Measurements from ENCODE around the gene GNPAT. TPM values are rescaled to one million over a fixed set of nuclear protein-coding genes. Genes with fewer than 3 reads are reported as not detected.

Gene GNPAT
- total and polyA plus RNA-seq, 2 of the 8 experiments (the other 6 are each of a cell fraction or from before 2014, with no cell fraction given), result 22.9 to 47.4 TPM

DNA sequence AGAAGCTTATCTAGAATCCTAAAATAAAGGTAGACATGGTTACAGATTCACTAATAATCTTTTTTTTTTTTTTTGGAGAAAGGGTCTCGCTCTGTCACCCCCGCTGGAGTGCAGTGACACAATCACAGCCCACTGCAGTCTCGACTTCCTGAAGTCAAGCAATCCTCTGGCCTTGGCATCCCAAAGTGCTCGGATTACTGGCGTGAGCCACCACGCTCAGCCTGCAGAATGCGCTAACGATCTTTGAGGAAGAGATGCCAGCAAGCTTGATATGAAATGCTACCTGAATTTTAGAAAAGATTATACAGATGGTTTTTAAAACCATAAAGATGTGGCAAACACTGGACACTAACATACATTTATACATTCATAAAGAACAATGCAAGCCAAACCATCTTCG lies 4.1 kb upstream of the GNPAT start:
- peaks cover 7% of the 10 kb centered on the region for H3K23me2 ChIP-seq (ENCODE audit: low read depth, low read length)
- H3K79me2 ChIP-seq (ENCODE audit: control insufficient read depth in 1 of 2, insufficient read depth in 2 of 2, low read length in 2 of 2), result peaks cover 0 to 1% of the 10 kb centered on the region in 2 experiments; a peak in 1 of 4 replicates

More for the DNA sequence above, 4.1 kb upstream of the GNPAT start:
- no peak overlapping the region for H4K8ac ChIP-seq (ENCODE audit: extremely low read depth, insufficient read depth, low read length)
- DNase-seq (ENCODE audit: low read depth in 1 of 2, low spot score in 2 of 2), result no peak
- H3K56ac ChIP-seq (replicated peaks; ENCODE audit: insufficient read length, low read depth, low read length), result no peak overlapping the region
- H3K4me1 ChIP-seq (replicated peaks in 1 of 4; ENCODE audit: control insufficient read depth in 3 of 4, insufficient read depth in 4 of 4, low read length in 3 of 4), result no peaks in the 10 kb centered on the region
- no peak overlapping the region for H3K27ac ChIP-seq (ENCODE audit: low read depth, low read length)
- no peak overlapping the region for H2BK12ac ChIP-seq (ENCODE audit: low read depth, low read length)
- no peak overlapping the region for H3K4me2 ChIP-seq (ENCODE audit: insufficient read depth in 1 of 2, low read depth in 2 of 2, low read length in 2 of 2)
- H2BK15ac ChIP-seq (ENCODE audit: low read length), result no peak overlapping the region
- no peak overlapping the region for H2AK5ac ChIP-seq (ENCODE audit: low read depth, low read length)
- H3K36me3 ChIP-seq (ENCODE audit: control insufficient read depth in 2 of 4, insufficient read depth in 4 of 4, low read length in 3 of 4), result peaks cover 5 to 12% (median 8%) of the 10 kb centered on the region in 4 experiments; a peak in 5 of 8 replicates
- H3K79me1 ChIP-seq (ENCODE audit: low read depth, low read length), result no peaks in the 10 kb centered on the region
- POLR2A ChIA-PET (ENCODE audit: partially characterized antibody), result interaction anchor here (0.6 kb wide), 2 partner anchors 165 to 529 kb away, joined by 3 read pairs; no protein-coding TSS in a partner anchor
- H2BK120ac ChIP-seq (replicated peaks; ENCODE audit: low read depth, low read length), result no peak overlapping the region
- no peak overlapping the region for H2BK20ac ChIP-seq (ENCODE audit: low read length)
- no peak overlapping the region for H3K4ac ChIP-seq (replicated peaks; ENCODE audit: insufficient read length, low read depth, low read length)
- no peak overlapping the region for H3K23ac ChIP-seq (ENCODE audit: insufficient read length)
- 89% methylated on average over 9 of the region's 9 CpGs; no CpG with 5 or more reads in 1 of the 2 experiments for WGBS, 2 experiments (ENCODE audit: extremely low coverage in 1 of 2, insufficient coverage in 1 of 2, insufficient read length in 1 of 2, insufficient replicate concordance in 2 of 2, low coverage in 1 of 2, low lambda C conversion rate in 2 of 2, missing lambda C conversion rate in 1 of 2)
- H3K4me3 ChIP-seq (ENCODE audit: extremely low read depth in 1 of 4, insufficient read depth in 2 of 4, low read depth in 3 of 4, low read length in 4 of 4), result no peak overlapping the region
- no peak overlapping the region for H3K9ac ChIP-seq (replicated peaks in 1 of 4; ENCODE audit: extremely low read depth in 1 of 4, low read depth in 3 of 4, low read length in 3 of 4)
- peaks cover 0 to 3% of the 10 kb centered on the region in 2 experiments for H4K20me1 ChIP-seq (replicated peaks in 1 of 2; ENCODE audit: control insufficient read depth in 1 of 2, insufficient read depth in 2 of 2, low read length in 2 of 2)
- H3K18ac ChIP-seq (ENCODE audit: extremely low read depth, low read length), result no peak overlapping the region
- H4K5ac ChIP-seq (ENCODE audit: insufficient read length, low read depth, low read length), result no peak overlapping the region
- no peak for TF ChIP-seq HDAC2 (IDR thresholded peaks at IDR 0.05; ENCODE audit: borderline replicate concordance in 1 of 2, low read depth in 2 of 2, low read length in 2 of 2)
- no peak for TF ChIP-seq PHF8 (conservative IDR thresholded peaks at IDR 0.05; ENCODE audit: low read depth, low read length)
- TF ChIP-seq ASH2L (IDR thresholded peaks at IDR 0.05; ENCODE audit: low read length), result no peak
- TF ChIP-seq, protein P1, sequence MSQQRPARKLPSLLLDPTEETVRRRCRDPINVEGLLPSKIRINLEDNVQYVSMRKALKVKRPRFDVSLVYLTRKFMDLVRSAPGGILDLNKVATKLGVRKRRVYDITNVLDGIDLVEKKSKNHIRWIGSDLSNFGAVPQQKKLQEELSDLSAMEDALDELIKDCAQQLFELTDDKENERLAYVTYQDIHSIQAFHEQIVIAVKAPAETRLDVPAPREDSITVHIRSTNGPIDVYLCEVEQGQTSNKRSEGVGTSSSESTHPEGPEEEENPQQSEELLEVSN (IDR thresholded peaks at IDR 0.05), result no peak
- no peak for TF ChIP-seq BRCA1 (IDR thresholded peaks at IDR 0.05; ENCODE audit: low read depth, low read length)
- TF ChIP-seq CEBPB (IDR thresholded peaks at IDR 0.05; ENCODE audit: low read depth, low read length), result no peak
- TF ChIP-seq SIRT6 (IDR thresholded peaks at IDR 0.05; ENCODE audit: low read length), result no peak
- no peaks in the 10 kb centered on the region for H3K27me3 ChIP-seq (replicated peaks in 1 of 4; ENCODE audit: control insufficient read depth in 3 of 4, extremely low read depth in 1 of 4, insufficient read depth in 3 of 4, low read length in 3 of 4)
- H4K91ac ChIP-seq (replicated peaks; ENCODE audit: insufficient read length, low read length), result no peak overlapping the region
- CTCF ChIA-PET (ENCODE audit: partially characterized antibody), result interaction anchor here (0.6 to 0.7 kb wide), 2 partner anchors 442 to 894 kb away, joined by 3 read pairs; no protein-coding TSS in a partner anchor
- no peak overlapping the region for H2BK5ac ChIP-seq (ENCODE audit: low read depth, low read length)
- H3K9me3 ChIP-seq (ENCODE audit: insufficient read depth in 2 of 2, low read depth in 1 of 2, low read length in 1 of 2), result no peaks in the 10 kb centered on the region
- no peak for FAIRE-seq
- no peak overlapping the region for H3K14ac ChIP-seq (ENCODE audit: insufficient read length)
- no peak overlapping the region for H2AFZ ChIP-seq (ENCODE audit: low read length)
